AG10803 (cell line): ENCODE measurements around the gene RCE1.

ENCODE experiments used
- DNase-seq: peaks from one replicate; pipeline ENCODE4 v3.0.0; 2010; ENCODE audit warnings: low read depth
- H3K4me3 ChIP-seq: 2 replicates; pipeline ENCODE4 v1.5.1; 2011; ENCODE audit warnings: mild to moderate bottlenecking, low read length, control low read depth
- CTCF ChIP-seq: conservative IDR thresholded peaks from 2 replicates; pipeline ENCODE4 v1.5.1; 2011; ENCODE audit warnings: mild to moderate bottlenecking, low read length, control low read depth, inconsistent platforms

Gene RCE1

DNA sequence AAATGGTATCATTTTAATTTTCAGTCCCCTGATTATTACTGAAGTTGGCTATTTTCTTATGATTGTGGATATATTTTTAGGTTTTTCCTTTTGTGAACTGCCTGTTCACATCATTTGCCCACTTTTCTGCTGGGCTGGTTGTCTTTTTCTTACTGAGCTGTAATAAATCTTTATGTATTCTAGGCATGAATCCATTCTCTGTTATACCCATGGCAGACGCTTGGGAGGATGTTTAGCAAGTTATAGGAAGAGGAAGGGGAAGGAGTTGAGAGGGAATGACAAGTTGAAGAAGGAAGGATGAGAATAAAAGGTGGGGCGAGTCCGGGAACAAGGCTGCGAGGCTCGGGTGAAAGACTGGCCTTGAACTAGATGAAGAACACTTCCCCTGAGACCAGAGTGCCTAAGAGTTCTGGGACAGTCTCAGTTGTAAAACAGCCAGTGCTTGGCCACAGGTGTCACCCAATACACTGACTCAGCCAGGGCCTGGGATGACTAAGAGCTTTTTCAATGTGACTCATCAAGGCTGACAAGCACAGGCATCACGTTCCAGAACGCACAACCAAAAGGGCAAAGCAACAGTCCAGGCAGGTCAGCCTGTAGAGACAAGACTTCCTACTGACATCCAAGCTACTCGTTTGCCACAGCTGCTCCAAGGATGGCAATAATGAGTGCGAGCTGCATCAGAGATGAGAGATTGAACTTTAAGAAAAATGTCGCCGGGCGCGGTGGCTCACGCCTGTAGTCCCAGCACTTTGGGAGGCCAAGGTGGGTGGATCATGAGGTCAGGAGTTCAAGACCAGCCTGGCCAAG is 48.8 kb downstream of the RCE1 start:
- DNase-seq, result peak; percentile 88
- TF ChIP-seq CTCF, result 0 out of 2 replicates have a peak, but pooled peaks have one; percentile 4
- no peak overlapping the region for H3K4me3 ChIP-seq

DNA sequence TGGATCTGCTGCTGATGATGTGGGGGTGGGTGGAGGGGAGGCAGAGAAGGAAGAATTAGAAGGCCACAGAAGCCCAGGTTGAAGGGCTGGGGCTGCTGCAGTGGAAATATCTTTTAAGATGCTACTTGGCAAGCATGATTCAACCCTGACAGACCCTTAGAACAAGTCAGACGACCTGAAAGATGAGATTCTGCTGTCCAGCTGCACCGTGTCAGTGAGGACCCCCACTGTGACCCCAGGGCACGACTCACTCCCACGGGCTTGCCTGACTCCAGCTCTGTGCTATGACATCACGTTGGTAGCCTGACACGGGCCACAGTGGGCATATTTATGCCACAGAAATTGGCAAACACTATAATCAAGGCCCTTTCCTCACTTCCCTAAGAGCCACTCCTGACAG is 49.7 kb downstream of the RCE1 start:
- DNase-seq, result peak; percentile 25
- no peak for TF ChIP-seq CTCF
- no peak overlapping the region for H3K4me3 ChIP-seq

DNA sequence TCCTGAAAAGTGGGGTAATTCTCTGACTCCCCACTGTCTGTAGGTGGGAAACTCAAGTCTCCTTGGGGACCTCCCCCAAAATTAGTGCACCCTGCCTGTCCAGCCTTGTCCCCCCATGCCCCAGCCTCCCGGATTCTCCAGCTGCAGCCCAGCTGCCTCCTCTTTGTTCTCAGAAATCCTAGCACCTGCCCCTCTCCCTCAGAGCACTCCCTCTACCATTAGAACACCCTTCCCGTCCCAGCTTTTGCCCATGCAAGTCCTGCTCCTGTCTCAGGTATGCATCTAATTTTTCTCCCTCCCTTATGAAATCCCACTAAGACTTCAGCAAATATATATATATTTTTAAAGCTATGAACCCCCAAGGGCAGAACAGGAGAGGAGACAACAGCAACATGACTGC is 50.9 kb downstream of the RCE1 start:
- no peak overlapping the region for H3K4me3 ChIP-seq
- TF ChIP-seq CTCF, result no peak
- no peak for DNase-seq
